ENCODE data around the gene CCDC141.
"Not testable (repeated sequence)": the region's sequence is repeated elsewhere in the genome, so short reads cannot be mapped to it uniquely, and the experiment has no call there.

CCDC141 gene, protein sequence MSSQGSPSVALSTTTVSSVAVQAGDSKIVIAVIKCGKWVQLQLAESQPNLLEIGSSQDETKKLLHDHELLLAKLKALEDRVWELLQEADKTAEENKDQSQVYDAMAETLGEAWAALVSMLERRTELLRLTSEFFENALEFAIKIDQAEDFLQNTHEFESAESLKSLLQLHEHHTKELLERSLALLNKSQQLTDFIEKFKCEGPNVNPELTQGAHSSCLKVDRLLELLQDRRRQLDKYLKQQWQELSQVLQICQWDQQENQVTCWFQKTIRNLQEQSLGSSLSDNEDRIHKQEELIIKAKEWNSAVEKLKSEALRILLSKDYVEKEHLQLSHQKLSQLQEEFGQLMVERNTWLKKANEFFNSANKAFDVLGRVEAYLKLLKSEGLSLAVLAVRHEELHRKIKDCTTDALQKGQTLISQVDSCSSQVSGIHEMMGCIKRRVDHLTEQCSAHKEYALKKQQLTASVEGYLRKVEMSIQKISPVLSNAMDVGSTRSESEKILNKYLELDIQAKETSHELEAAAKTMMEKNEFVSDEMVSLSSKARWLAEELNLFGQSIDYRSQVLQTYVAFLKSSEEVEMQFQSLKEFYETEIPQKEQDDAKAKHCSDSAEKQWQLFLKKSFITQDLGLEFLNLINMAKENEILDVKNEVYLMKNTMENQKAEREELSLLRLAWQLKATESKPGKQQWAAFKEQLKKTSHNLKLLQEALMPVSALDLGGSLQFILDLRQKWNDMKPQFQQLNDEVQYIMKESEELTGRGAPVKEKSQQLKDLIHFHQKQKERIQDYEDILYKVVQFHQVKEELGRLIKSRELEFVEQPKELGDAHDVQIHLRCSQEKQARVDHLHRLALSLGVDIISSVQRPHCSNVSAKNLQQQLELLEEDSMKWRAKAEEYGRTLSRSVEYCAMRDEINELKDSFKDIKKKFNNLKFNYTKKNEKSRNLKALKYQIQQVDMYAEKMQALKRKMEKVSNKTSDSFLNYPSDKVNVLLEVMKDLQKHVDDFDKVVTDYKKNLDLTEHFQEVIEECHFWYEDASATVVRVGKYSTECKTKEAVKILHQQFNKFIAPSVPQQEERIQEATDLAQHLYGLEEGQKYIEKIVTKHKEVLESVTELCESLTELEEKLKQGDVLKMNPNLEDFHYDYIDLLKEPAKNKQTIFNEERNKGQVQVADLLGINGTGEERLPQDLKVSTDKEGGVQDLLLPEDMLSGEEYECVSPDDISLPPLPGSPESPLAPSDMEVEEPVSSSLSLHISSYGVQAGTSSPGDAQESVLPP (N-terminal part only)

DNA sequence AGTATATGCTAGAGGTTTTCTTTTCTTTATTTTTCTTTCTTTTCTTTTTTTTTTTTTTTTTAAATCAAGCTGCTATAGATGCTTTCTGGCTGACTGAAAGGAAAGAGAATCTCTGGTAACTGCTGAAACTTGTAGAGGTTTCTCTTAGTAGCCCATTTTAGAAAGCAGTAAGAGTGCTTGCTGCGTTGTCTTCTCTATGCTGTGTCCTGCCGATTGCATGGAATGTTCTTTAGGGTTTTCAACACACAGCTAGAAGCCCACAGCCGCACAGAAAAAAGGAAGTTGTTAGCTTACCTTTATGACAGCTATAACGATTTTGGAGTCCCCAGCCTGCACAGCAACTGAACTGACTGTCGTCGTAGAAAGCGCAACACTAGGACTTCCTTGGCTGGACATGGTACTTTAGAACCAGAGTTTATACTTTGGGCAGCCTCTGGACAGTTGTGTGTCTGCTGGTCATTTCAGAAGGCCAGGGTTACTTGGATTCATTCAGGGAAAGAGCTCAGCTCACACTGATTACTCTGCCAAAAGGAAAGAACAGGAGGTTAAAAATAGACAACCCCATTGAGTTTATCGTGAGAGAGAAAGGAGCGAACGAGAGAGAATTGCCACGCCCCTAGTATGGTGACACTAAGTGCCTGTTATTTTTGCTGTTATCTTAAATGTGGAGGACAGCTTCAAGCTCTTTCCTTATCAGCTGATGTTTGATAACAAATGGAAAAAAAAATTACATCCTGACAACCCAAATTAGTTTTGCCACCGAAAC lies at the start of gene CCDC141:
CCDC141 (minus strand) TSS at position 592 of the 766 bp plus-strand sequence; CDS start at position 396, 196 bp downstream.
- ATAC-seq = peak; percentile 62 to 75

DNA sequence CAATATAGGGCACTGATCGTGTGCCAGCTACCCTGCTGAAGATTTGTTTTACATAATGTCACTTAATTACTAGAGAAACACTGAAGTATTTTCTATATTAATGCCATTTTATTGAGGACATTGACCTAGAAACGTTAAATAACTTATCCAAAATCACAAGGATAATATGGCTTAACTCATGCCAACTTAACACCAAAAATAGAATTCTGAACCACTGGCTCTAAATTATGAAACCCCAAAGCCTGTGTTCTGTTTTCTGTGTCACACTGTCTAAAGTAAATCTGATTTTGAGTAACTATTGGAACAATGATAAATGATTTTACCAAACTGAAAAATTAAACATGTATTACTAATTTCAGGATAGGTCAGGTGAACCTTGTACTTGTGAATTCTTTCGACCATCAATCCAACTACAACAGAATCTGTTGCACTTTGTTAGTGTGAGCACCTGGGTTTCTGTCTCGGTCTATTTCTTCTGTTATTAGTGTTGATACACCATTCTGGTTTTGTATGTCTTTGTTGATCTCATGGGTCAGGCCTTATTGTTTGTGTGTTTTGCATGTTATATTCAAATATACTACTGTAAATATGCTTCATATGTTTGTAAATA lies 48.2 kb upstream of the CCDC141 start:
- ATAC-seq = no peak

DNA sequence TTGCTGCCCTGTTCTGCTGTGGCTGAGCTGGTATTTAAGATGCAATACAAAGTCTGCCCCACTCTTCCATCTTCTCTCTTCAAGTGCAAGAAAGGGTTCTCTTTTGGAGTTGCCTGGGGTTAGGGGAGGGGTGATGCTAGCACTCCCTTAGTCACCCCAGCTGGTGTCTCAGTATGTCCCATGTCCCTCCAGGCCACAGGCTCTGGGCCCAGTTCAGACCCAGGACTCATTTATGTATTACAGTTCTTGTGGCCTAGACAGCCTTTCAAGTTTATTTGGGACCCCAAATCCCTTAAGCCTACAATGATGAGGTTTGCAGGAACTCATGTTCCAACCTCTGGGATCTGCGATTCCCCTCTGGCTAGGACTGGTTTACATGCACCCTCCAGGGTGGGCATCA lies 47.2 kb upstream of the CCDC141 start:
- ATAC-seq = no peak

DNA sequence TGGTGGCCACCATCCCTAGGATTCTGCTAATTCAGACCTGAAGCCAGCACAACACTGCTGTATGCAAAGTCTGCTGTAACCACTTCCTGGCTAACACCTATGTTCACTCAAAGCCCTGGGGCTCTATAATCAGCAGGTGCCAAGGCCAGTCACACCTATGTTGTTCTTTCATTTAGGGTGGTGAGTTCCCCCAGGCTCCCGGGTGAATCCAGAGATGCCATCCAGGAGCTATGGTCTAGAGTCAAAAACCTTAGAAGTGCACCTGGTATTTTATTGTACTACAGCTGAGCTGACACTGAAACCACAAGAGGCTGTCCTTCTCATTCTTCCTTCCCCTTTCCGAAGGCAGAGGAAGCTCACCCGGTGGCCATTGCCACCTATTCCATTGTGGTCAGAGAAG lies 46.2 kb upstream of the CCDC141 start:
- ATAC-seq = peak; percentile 85 to 90

DNA sequence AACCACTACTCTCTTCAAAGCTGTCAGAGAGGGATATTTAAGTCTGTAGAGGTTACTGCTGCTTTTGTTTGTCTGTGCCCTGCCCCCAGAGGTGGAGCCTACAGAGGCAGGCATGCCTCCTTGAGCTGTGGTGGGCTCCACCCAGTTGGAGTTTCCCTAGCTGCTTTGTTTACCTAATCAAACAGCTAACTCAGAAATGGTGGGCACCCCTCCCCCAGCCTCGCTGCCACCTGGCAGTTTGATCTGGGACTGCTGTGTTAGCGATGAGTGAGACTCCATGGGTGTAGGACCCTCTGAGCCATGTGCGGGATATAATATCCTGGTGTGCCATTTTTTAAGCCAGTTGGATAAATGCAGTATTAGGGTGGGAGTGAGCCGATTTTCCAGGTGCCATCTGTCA lies 43.0 kb upstream of the CCDC141 start:
- not testable (repeated sequence) for ATAC-seq

DNA sequence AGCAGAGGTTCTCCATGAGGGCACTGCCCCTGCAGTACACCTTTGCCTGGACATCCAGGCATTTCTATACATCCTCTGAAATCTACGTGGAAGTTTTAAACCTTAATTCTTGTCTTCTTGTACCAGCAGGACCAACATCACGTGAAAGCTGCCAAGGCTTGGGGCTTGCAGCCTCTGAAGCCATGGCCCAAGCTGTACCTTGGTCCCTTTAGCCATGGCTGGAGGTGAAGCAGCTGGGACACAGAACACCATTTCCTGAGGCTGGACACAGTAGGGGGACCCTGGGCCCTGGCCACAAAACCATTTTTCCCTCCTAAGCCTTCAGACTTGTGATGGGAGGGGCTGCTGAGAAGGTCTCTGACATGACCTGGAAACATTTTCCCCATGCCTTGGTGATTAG lies 32.8 kb upstream of the CCDC141 start:
- no peak for ATAC-seq

DNA sequence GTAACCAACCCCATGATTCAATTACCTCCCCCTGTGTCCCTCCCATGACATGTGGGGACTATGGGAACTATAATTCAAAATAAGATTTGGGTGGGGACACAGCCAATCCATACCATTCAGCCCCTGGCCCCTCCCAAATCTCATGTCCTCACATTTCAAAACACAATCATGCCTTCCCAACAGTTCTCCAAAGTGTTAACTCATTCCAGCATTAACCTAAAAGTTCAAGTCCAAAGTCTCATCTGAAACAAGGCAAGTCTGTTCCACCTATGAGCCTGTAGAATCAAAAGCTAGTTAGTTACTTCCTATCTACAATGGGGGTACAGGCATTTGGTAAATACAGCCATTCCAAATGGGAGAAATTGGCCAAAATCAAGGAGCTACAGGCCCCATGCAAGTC lies 32.0 kb upstream of the CCDC141 start:
- ATAC-seq = no peak

DNA sequence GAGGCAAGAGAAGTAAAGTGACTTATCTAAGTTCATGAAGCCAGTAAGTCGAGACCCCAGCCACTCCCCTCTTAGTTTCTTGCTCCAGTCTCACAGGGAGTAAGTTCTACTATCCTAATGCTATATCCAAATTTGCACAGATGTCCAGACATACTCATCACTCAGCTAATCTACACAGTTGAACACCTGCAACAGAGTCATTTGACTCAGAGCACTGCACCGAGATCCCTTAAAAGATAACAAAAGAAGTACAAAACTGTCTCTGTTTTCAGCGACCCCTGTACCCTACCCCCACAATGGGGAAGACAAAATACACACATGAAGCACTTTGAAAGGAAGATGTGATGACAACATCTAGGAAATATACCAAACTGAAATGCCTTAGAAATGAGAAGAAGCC lies 22.6 kb upstream of the CCDC141 start:
- ATAC-seq = no peak

DNA sequence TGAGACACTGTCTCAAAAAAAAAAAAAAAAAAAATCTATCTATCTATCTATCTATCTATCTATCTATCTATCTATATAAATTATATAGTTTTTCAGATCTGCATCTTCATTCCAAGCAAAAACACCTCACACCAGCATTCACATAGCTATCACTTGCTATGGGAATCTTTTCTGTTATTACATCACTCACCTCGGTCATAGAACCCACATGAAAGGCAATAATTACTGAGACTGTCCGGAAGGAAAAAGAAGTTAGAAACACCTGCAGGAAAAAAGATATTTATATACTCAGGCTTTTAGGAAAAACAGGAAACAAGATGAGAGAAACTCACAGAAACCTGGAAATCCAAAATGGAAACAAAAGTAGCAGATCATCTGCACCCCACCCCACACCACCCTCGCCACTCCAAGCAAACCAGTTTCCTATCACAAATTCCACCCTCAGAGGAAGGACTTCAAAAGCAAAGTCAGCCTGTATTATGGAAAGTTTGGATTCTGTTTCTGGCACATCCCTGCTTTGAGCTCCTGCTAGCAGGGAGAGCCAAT lies 21.9 kb upstream of the CCDC141 start:
- ATAC-seq = no peak

DNA sequence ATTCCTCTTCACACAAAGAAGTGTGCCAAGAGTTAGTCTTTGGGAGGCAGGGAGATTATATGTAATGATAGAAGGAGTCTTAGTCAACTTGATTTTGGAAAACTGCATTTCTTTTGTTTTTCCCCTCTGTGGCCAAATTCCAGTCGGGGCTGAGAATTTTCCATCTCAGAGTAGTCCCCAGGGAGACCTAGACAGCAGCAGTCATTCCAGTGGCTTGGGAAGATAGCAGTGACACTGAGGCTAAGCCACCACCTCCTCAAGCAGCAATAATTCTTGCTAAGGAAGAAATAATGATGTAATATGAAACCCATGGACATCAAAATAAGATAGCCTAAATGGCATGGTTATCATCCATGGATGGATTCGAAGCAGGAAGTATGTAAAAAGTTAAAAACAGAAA lies 21.0 kb upstream of the CCDC141 start:
- no peak for ATAC-seq

DNA sequence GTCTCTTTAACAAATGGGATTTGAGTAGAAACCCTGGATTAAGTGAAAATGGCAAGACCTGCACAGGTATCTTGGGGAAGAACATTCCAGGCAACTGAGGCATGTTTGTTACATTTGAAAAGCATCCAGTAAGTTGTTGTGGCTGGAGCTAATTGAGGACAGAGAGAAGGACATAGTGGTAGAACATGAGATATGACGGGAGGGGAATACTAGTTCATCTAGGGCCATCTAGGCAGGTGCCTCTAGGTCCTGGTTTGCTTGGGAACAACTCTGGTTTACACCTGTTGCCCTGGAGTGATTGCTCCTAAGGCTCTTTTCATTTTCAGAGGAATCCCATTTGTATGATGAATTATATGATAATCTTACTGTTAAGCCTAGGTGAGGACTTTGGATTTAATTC lies 19.7 kb upstream of the CCDC141 start:
- no peak for ATAC-seq

DNA sequence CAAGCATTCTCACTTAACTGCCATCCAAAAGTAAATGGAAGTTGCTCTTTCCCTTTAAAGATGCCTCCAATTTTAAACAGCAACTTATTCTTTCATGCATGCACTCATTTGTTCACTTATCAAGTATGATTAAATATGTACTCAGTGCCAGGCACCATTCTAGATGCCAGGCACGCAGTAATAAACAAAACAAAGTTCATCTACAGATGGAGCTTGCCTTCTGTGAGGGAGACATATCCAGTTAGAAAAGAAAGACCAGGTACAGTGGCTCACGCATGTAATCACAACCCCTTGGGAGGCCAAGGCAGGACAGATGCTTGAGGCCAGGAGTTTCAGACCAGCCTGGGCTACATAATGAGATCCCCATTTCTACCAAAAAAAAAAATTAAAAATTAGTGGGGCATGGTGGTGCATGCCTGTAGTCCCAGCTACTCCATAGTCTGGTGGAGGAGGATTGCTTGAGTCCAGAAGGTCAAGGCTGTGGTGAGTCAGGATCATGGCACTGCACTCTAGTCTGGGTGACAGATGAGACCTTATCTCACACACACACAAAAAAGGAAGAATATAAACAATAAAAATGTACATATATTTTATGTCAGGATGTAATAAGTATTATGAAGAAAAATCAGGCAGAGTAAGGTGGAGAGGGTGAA lies 19.2 kb upstream of the CCDC141 start:
- no peak for ATAC-seq

DNA sequence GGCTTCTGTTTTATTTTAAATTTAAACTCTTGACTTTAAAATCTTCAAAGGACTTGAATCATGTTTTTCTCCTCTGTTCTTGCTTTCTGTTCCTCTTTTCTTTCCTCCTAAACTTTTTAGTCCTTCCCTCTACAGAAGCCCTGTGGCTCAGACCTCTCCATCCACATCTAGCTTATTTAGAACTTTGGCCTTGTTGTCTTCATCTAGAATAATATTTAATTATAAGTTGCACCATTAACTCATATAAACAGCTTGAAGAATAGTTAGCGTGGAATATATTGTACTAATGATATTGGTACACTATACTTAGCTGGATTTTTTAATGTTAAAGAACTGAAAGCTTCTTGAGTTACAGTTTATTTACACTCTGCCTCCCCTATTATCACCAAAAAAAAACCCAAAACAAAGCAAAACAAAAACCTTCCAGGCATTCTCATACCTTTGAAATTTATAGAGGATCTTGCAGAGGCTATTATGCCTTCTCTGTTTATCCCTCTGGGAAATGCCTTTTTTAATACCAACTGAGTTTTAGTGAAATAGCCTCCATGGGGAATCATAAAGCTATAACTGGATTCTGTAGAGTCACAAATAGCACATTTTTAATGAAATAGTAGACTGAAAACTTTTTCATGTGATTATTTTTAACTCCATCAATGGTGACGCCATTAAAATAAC lies 9.2 kb upstream of the CCDC141 start:
- no peak for ATAC-seq

DNA sequence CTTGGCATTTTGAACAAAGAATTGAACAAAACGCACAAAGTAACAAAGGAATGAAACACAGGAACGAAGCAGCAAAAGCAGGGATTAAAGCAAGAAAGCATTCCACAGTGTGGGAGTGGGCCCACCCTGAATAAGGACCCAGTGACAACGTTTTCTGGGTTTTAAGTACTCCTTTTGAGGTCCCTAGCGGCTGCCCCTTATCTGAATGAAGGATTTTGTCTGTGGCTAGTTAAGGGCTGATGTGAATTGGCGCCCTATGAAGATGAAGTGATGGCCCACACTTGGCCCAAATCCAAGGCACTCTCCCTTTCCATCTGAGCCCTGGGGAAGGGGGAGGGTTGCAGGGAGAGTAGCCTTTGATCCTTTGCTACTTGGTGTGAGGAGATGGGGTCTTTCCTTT lies 7.8 kb upstream of the CCDC141 start:
- ATAC-seq = no peak

DNA sequence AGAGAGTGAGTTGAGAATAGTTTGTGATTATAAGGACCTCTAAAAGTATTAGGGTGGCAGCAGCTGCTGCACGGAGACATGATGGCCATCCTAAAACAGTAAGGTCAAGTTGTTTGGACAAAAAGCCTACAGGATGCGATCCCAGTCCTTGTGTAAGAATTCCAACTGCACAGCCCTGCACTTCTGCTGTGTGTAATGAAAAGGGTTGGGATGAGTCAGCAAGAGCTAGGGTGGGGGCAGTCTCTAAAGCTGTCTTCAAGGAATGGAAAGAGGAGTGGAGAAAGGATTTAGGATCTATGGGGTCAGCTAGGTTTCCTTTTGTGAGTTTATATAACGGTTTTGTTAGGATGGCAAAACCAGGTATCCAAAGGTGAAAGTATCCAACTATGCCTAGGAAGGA lies 3.6 kb upstream of the CCDC141 start:
- ATAC-seq = not testable (repeated sequence)

DNA sequence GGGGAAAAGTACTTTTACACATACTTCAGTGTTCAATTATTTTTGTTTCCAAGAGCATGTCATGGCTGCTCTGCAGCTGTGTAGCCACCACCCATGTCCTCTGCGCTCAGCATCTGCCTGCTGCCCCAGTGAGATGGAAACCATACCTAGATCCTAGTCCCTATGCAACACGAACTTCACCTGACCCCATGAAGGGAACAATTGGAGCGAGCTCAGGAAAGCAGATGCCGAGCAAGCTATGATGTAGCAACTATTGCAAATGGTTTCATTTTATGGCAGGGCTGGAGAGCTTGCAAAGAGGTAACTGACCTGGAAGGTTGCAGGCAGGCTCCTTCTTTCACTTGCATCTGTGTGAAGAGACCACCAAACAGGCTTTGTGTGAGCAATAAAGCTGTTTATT lies 1.3 kb upstream of the CCDC141 start:
- no peak for ATAC-seq

DNA sequence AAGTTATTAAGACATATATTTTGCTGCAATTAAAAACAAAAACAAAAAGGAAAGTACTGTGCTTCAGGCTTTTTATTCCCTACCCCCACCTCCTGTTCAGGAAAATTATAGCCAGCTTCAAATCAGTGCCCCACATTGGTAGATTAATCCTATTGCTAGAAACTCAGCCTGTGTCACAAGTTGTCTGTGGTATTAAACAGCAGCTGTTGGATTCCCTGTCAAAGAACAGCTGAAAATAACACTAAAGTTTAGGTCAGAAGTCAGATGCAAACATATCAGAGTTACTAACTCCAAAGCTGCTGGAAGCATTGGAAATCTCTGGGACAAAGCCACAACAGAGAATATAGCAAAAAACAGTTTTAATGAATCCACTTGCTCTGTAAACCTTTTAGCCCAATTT lies 818 bp upstream of the CCDC141 start:
- no peak for ATAC-seq

DNA sequence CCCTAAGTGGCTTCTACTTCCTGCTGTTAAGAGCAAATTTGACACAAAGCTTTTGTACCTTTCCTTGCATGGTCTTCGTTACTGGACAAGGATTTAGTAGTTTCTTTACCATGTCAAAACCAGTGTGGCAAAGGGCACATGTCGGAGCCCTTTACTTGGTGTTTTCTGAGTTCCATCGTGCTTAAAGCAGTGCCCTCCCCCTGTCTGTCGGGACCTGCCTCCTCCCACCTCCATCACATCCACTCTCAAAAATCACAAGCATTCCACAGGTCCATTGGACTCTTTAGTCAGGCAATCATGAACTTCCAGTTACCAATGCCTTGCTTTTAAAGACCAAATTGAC lies 763 bp downstream of the CCDC141 start:
- peak; percentile 16 to 44 for ATAC-seq

DNA sequence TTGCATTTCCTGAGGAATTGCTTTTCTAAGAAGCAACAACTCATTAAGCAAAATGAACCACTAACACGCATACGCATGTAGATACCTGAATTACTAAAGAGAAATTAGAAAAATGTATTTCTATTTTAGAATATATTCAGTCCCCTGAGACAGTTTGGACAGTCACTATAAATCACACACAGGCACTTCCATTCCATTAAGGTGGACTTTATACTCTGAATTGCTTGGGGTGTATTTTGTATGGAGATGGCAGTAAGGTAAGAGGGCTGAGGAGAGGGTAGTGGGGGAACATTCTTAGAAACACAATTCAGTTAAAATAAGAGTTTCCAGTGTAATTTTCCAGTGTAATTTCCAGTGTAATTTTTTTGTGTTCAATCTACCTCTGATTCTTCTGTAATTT lies 1.8 kb downstream of the CCDC141 start:
- ATAC-seq = peak in 1 of 2 donors; percentile 44

DNA sequence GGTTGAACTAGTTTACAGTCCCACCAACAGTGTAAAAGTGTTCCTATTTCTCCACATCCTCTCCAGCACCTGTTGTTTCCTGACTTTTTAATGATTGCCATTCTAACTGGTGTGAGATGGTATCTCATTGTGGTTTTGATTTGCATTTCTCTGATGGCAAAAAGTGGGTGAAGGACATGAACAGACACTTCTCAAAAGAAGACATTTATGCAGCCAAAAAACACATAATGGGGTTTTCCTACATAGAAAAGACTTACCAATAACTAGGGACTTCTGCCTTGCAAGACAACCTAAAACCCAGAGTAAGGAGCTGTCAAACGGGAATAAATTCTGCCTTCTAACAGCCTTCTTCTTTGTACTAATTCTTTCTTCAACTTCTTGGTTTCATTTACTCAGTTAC lies 4.3 kb downstream of the CCDC141 start:
- ATAC-seq = not testable (repeated sequence)
